Mesenchymal stem cell (in vitro differentiated cells and primary cell): ENCODE measurements around the gene MAFG.
A peak's percentile ranks its signal among the peaks of the same experiment; 100 is the strongest.

Experiments used
- DNase-seq: peaks from one replicate; pipeline ENCODE4 v3.0.0-alpha.2; 2013
- H2AFZ ChIP-seq: one replicate; pipeline ENCODE4 v1.6.1; 2013; ENCODE audit warnings: low read depth, mild to moderate bottlenecking, control low read depth, inconsistent platforms, low read length, moderate library complexity
- H2AK5ac ChIP-seq: 2 replicates; pipeline ENCODE4 v1.6.1; 2013; ENCODE audit warnings: low read length, moderate library complexity, mild to moderate bottlenecking, inconsistent platforms; ENCODE audit not compliant: severe bottlenecking
- H2BK120ac ChIP-seq: one replicate; pipeline ENCODE4 v1.6.1; 2013; ENCODE audit warnings: low read depth, mild to moderate bottlenecking, inconsistent platforms, low read length, moderate library complexity
- H2BK12ac ChIP-seq, 2 experiments: one replicate each; pipeline ENCODE4 v1.6.1; 2013; ENCODE audit warnings: inconsistent platforms in 2 of 2, low read length in 2 of 2, mild to moderate bottlenecking in 2 of 2, moderate library complexity in 2 of 2, control low read depth in 1 of 2
- H2BK15ac ChIP-seq: one replicate; pipeline ENCODE4 v1.6.1; 2013; ENCODE audit warnings: mild to moderate bottlenecking, low read depth, inconsistent platforms; ENCODE audit not compliant: poor library complexity, severe bottlenecking
- H2BK5ac ChIP-seq: 2 replicates; pipeline ENCODE4 v1.6.1; 2013; ENCODE audit warnings: low read depth, mild to moderate bottlenecking, low read length, control low read depth, inconsistent platforms; ENCODE audit not compliant: poor library complexity, severe bottlenecking
- H3K14ac ChIP-seq, 2 experiments: one replicate each; pipeline ENCODE4 v1.6.1; 2013; ENCODE audit warnings: inconsistent platforms in 2 of 2, low read length in 2 of 2, control low read depth in 1 of 2, mild to moderate bottlenecking in 1 of 2, moderate library complexity in 1 of 2
- H3K18ac ChIP-seq, 2 experiments: one replicate each; pipeline ENCODE4 v1.6.1; 2013; ENCODE audit warnings: inconsistent platforms in 2 of 2, low read length in 2 of 2, control low read depth in 1 of 2, low read depth in 1 of 2, mild to moderate bottlenecking in 1 of 2
- H3K23ac ChIP-seq, 2 experiments: one replicate each; pipeline ENCODE4 v1.6.1; 2013; ENCODE audit warnings: inconsistent platforms in 2 of 2, low read length in 2 of 2, mild to moderate bottlenecking in 2 of 2, moderate library complexity in 2 of 2, control low read depth in 1 of 2
- H3K27ac ChIP-seq: 2 replicates; pipeline ENCODE4 v1.5.1; 2013; ENCODE audit warnings: mild to moderate bottlenecking, moderate library complexity, low read length, control low read depth, inconsistent platforms; ENCODE audit not compliant: poor library complexity, severe bottlenecking
- H3K27me3 ChIP-seq, 2 experiments: 2 replicates each; pipeline versions ENCODE4 v1.6.1 to v1.7.0; 2013; ENCODE audit warnings: low read length in 2 of 2, mild to moderate bottlenecking in 2 of 2, moderate library complexity in 2 of 2, control low read depth in 1 of 2, inconsistent platforms in 1 of 2; ENCODE audit not compliant: control insufficient read depth in 1 of 2, insufficient read depth in 1 of 2
- H3K36me3 ChIP-seq, 2 experiments: 2 replicates each; pipeline versions ENCODE4 v1.6.1 to v1.7.0; 2013; ENCODE audit warnings: low read length in 2 of 2, control low read depth in 1 of 2, inconsistent platforms in 1 of 2, low read depth in 1 of 2, mild to moderate bottlenecking in 1 of 2; ENCODE audit not compliant: insufficient read depth in 2 of 2, control insufficient read depth in 1 of 2
- H3K4ac ChIP-seq, 2 experiments: one replicate each; pipeline ENCODE4 v1.6.1; 2013; ENCODE audit warnings: inconsistent platforms in 2 of 2, low read length in 2 of 2, mild to moderate bottlenecking in 2 of 2, moderate library complexity in 2 of 2, control low read depth in 1 of 2, low read depth in 1 of 2
- H3K4me1 ChIP-seq: 2 replicates; pipeline ENCODE4 v1.6.1; 2013; ENCODE audit warnings: low read depth, low read length, control low read depth; ENCODE audit not compliant: control insufficient read depth, insufficient read depth
- H3K4me2 ChIP-seq: 2 replicates; pipeline ENCODE4 v1.6.1; 2013; ENCODE audit warnings: low read length, mild to moderate bottlenecking, inconsistent platforms; ENCODE audit not compliant: poor library complexity, severe bottlenecking
- H3K4me3 ChIP-seq, 2 experiments: 2 replicates each; pipeline versions ENCODE4 v1.5.1 to v1.7.0; 2013; ENCODE audit warnings: low read length in 2 of 2, mild to moderate bottlenecking in 2 of 2, control low read depth in 1 of 2, low read depth in 1 of 2; ENCODE audit not compliant: insufficient read depth in 1 of 2
- H3K79me1 ChIP-seq: replicated peaks from 2 replicates; pipeline ENCODE4 v1.6.1; 2013; ENCODE audit warnings: mild to moderate bottlenecking, control low read depth, low read length, inconsistent platforms; ENCODE audit not compliant: poor library complexity, severe bottlenecking
- H3K9ac ChIP-seq: 2 replicates; pipeline ENCODE4 v1.7.0; 2013; ENCODE audit warnings: mild to moderate bottlenecking, low read length, moderate library complexity
- H3K9me3 ChIP-seq: 2 replicates; pipeline ENCODE4 v1.7.0; 2013; ENCODE audit warnings: mild to moderate bottlenecking, low read length; ENCODE audit not compliant: control insufficient read depth
- H4K8ac ChIP-seq: one replicate; pipeline ENCODE4 v1.6.1; 2013; ENCODE audit warnings: inconsistent platforms, mild to moderate bottlenecking, low read length, moderate library complexity
- H4K91ac ChIP-seq: one replicate; pipeline ENCODE4 v1.6.1; 2013; ENCODE audit warnings: mild to moderate bottlenecking, low read length, inconsistent platforms
- WGBS: methylation state at CpG from one replicate; pipeline ENCODE4 v1.1.7; 2013; ENCODE audit warnings: mixed read lengths; 5-methylcytosine and 5-hydroxymethylcytosine counted together

Gene MAFG

DNA sequence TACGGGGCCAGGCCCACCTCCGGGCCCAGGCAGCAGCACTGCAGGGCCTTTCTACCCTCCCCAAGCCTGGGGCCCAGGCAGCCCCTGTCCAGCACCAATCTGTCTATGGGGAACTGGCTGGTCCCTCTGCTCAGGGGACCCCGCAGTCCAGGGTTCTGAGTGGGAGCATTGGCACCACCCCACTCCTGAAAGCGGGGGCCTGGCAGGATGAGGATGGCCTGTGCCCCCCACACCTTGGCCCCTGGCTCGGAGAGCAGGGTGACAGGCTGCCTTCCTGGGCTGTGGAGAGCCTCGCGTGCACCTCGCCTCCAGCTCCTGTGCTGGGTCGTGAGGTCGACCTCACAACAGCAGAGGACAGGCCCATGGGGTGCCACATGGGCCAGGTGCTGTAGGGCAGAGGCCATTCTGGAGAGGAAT lies 24.1 kb downstream of the MAFG start:
- 98% methylated on average over 10 of the region's 10 CpGs for WGBS
- Histone ChIP-seq H3K9ac (no peak overlapping the region), H3K4me3 (no peak overlapping the region), H3K4ac (no peak overlapping the region), H3K27me3 (peaks cover 0 to 8% of the 10 kb centered on the region in 2 experiments), H2BK15ac (no peak overlapping the region), H2BK120ac (no peak overlapping the region), H3K9me3 (no peaks in the 10 kb centered on the region), H3K27ac (no peak overlapping the region), H2AFZ (no peak overlapping the region), H2BK5ac (no peak overlapping the region), H3K4me2 (no peak overlapping the region), H3K4me1 (peaks cover 34% of the 10 kb centered on the region), H4K8ac (no peak overlapping the region), H3K36me3 (peaks cover 45 to 84% of the 10 kb centered on the region in 2 experiments), H3K23ac (no peak overlapping the region), H2BK12ac (no peak overlapping the region), H3K79me1 (peaks cover 19% of the 10 kb centered on the region), H2AK5ac (no peak overlapping the region), H4K91ac (no peak overlapping the region), H3K14ac (no peak overlapping the region), H3K18ac (no peak overlapping the region)
- DNase-seq = no peak

GRCh38 chr17:81902653-81903414 lies 24.7 kb downstream of the MAFG start:
- H3K4ac ChIP-seq = peak overlapping the region in 1 of 2 experiments; percentile 64
- peak overlapping the region; percentile 34 for H2AFZ ChIP-seq
- no peak for DNase-seq
- no peak overlapping the region for H2BK5ac ChIP-seq
- whole genome bisulfite sequencing = 46% methylated on average over 45 of the region's 47 CpGs
- H3K4me2 ChIP-seq = peak overlapping the region; percentile 70
- H3K9me3 ChIP-seq = no peaks in the 10 kb centered on the region
- H4K8ac ChIP-seq = peak overlapping the region; percentile 74
- peaks cover 0 to 8% of the 10 kb centered on the region in 2 experiments for H3K27me3 ChIP-seq
- H3K9ac ChIP-seq = no peak overlapping the region
- no peak overlapping the region for H3K27ac ChIP-seq
- no peak overlapping the region for H2AK5ac ChIP-seq
- peak overlapping the region; percentile 22 for H4K91ac ChIP-seq
- H3K4me1 ChIP-seq = peaks cover 38% of the 10 kb centered on the region
- peak overlapping the region in 1 of 2 experiments; percentile 85 for H3K23ac ChIP-seq
- H2BK15ac ChIP-seq = peak overlapping the region; percentile 23
- peaks cover 17% of the 10 kb centered on the region for H3K79me1 ChIP-seq
- peak overlapping the region in 1 of 2 experiments; percentile 55 for H3K4me3 ChIP-seq
- no peak overlapping the region for H2BK12ac ChIP-seq
- H3K18ac ChIP-seq = peak overlapping the region; percentile 47 to 65
- H3K36me3 ChIP-seq = peaks cover 50 to 79% of the 10 kb centered on the region in 2 experiments
- H3K14ac ChIP-seq = peak overlapping the region in 1 of 2 experiments; percentile 36
- no peak overlapping the region for H2BK120ac ChIP-seq

DNA sequence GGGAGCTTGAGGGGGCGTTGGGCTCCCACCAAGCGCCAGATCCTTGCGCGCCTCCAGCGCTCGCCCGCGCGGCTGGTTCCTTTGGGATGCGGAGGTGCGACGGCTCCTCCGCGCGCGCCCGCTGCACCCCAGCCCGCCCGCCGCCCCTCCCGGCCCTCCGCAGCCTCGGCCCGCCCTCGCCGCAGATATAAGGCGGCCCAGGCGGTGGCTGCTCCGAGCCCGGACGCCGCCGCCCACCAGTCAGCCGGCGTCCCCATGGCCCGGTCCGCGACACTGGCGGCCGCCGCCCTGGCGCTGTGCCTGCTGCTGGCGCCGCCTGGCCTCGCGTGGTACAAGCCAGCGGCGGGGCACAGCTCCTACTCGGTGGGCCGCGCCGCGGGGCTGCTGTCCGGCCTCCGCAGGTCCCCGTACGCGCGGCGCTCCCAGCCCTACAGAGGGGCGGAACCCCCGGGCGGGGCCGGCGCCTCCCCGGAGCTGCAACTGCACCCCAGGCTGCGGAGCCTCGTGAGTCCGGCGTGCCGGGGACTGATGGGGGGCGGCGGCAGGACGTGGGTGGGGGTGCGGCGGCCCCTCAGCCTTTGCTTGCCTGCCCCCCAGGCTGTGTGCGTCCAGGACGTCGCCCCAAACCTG lies 25.4 kb downstream of the MAFG start, which contains the start of gene NPB:
Gene NPB (plus strand): TSS at position 216 of the 630 bp plus-strand sequence. CDS start 40 bp downstream, at position 256.
- peaks cover 17% of the 10 kb centered on the region for H3K79me1 ChIP-seq
- no peak within 1 kb of the TSS for H2AK5ac ChIP-seq
- H2BK120ac ChIP-seq = no peak within 1 kb of the TSS
- peak within 1 kb of the TSS; percentile 34 for H2AFZ ChIP-seq
- H4K91ac ChIP-seq = peak within 1 kb of the TSS; percentile 30
- no peak within 1 kb of the TSS for H3K9ac ChIP-seq
- H3K27ac ChIP-seq = no peak within 1 kb of the TSS
- H3K14ac ChIP-seq = peak within 1 kb of the TSS in 1 of 2 experiments; percentile 62
- H4K8ac ChIP-seq = peak within 1 kb of the TSS; percentile 74
- H3K4ac ChIP-seq = peak within 1 kb of the TSS in 1 of 2 experiments; percentile 64
- peak within 1 kb of the TSS; percentile 48 to 67 for H3K18ac ChIP-seq
- H2BK5ac ChIP-seq = no peak within 1 kb of the TSS
- peaks cover 42% of the 10 kb centered on the region for H3K4me1 ChIP-seq
- WGBS = 6% methylated on average over 56 of the region's 79 CpGs
- DNase-seq = peak; percentile 12
- peak within 1 kb of the TSS; percentile 70 for H3K4me2 ChIP-seq
- peak within 1 kb of the TSS; percentile 40 to 58 for H3K4me3 ChIP-seq
- peaks cover 50 to 72% of the 10 kb centered on the region in 2 experiments for H3K36me3 ChIP-seq
- no peak within 1 kb of the TSS for H2BK15ac ChIP-seq
- H3K9me3 ChIP-seq = no peaks in the 10 kb centered on the region
- H3K23ac ChIP-seq = peak within 1 kb of the TSS in 1 of 2 experiments; percentile 85
- no peak within 1 kb of the TSS for H2BK12ac ChIP-seq
- H3K27me3 ChIP-seq = peaks cover 0 to 8% of the 10 kb centered on the region in 2 experiments
